Measurements from ENCODE around the gene SFTPD. TPM values are rescaled to one million over a fixed set of nuclear protein-coding genes. Genes with fewer than 3 reads are reported as not detected.
"Not testable (repeated sequence)": the region's sequence is repeated elsewhere in the genome, so short reads cannot be mapped to it uniquely, and the experiment has no call there.

The SFTPD gene
- total RNA-seq, 2 donors from 2014 or later, result not detected

DNA sequence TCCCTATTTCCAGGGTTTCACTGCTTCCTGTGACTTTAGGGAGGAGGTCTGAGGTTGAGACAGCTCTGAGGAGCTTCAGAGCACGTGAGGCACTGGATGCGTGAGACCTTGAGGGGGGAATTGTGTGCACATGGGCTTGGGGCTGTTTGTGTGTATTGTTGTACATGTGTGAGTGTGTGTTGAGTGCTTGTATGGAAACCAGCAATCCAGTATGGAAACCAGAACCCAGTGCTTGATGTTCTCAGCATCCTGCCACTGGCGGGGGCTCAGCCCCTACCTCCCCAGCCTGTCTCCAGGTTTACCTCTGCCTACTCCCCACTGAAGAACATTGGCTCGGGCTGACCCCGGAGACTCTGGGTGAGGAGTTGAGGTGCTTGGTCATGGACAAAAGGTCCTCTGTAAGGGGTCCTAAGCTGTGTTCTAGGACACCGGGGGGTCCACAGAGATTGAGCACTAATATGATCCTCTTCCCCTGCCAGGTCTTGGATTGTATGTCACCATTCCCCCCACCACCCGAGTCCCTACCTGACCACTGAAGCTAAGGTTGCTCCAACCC is 20.8 kb downstream of the SFTPD start:
- Mint-ChIP-seq H3K9me3 (no peaks in the 10 kb centered on the region), H3K27me3 (ENCODE audit: low read depth) (peaks cover 18% of the 10 kb centered on the region), H3K4me1 (ENCODE audit: low read depth) (peaks cover 6% of the 10 kb centered on the region), H3K27ac (no peak overlapping the region), H3K36me3 (ENCODE audit: insufficient read depth in 2 of 2) (no peaks in the 10 kb centered on the region), H3K4me3 (no peak overlapping the region)
- ATAC-seq (replicated peaks in 1 of 2) (no peak), DNase-seq (no peak)

- Mint-ChIP-seq H3K9me3 (no peaks in the 10 kb centered on the region), H3K36me3 (ENCODE audit: insufficient read depth in 2 of 2) (no peaks in the 10 kb centered on the region), H3K27me3 (ENCODE audit: low read depth) (peaks cover 18% of the 10 kb centered on the region), H3K4me3 (no peak overlapping the region), H3K4me1 (ENCODE audit: low read depth) (peaks cover 6% of the 10 kb centered on the region), H3K27ac (no peak overlapping the region)
- ATAC-seq (replicated peaks in 1 of 2) (no peak), DNase-seq (no peak)
Measured at GRCh38 chr10:79927111-79927828, 21.6 kb downstream of the SFTPD start.

DNA sequence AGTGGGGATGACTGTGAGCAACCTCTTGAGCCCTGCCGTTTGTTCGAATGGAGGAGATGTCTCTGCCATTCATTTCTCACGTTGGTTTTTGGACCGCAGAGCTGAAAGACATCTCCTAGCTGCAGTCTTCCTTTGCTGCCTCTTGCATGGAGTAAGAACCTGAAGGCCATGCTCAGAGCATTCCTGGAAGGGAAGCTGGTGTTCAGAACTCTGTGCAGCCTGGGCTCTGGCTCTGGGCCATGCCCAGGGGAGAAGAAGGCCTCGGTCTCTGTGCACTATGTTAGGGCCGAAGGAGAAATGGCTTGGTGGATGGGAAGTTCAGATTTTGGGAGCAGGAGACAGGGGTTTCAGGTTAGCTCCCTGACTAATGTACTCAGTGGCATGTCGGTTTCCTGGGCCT is 22.9 kb downstream of the SFTPD start:
- no peak overlapping the region for H3K4me3 Mint-ChIP-seq
- no peaks in the 10 kb centered on the region for H3K9me3 Mint-ChIP-seq
- peaks cover 16% of the 10 kb centered on the region for H3K4me1 Mint-ChIP-seq (ENCODE audit: low read depth)
- ATAC-seq (replicated peaks in 1 of 2) (no peak), DNase-seq (no peak)
- peaks cover 17% of the 10 kb centered on the region for H3K27me3 Mint-ChIP-seq (ENCODE audit: low read depth)
- H3K27ac Mint-ChIP-seq, result no peak overlapping the region
- H3K36me3 Mint-ChIP-seq (ENCODE audit: insufficient read depth in 2 of 2), result no peaks in the 10 kb centered on the region

DNA sequence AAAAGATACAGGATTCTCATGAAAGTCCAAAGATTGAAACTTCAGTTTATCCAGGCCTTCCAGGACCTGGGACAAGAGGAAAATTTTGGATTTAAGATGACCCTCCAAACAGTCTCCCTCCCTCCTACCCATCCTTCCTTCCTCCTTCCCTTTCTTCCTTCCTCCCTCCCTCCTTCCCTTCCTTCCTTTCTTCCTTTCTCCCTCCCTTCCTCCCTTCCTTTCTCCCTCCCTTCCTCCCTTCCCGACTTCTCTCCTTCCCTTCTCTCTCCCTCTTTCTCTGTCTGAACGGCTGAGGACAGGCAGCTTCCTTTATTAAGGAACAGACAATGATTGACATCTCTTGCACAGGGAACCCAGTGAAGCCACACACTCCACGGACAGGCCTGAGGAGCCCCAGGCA is 23.3 kb downstream of the SFTPD start:
- Mint-ChIP-seq H3K27me3 (ENCODE audit: low read depth) (peaks cover 13% of the 10 kb centered on the region), H3K4me3 (no peak overlapping the region), H3K36me3 (ENCODE audit: insufficient read depth in 2 of 2) (no peaks in the 10 kb centered on the region), H3K9me3 (no peaks in the 10 kb centered on the region), H3K27ac (no peak overlapping the region), H3K4me1 (ENCODE audit: low read depth) (peaks cover 16% of the 10 kb centered on the region)
- ATAC-seq (replicated peaks in 1 of 2) (no peak), DNase-seq (no peak)

- Mint-ChIP-seq H3K4me3 (no peak overlapping the region), H3K36me3 (ENCODE audit: insufficient read depth in 2 of 2) (no peaks in the 10 kb centered on the region), H3K27me3 (ENCODE audit: low read depth) (no peaks in the 10 kb centered on the region), H3K27ac (no peak overlapping the region), H3K9me3 (no peaks in the 10 kb centered on the region), H3K4me1 (ENCODE audit: low read depth) (peaks cover 20% of the 10 kb centered on the region)
- no peak for ATAC-seq (replicated peaks in 1 of 2)
- DNase-seq, result no peak
Measured at GRCh38 chr10:79923669-79924068, 25.2 kb downstream of the SFTPD start.

GRCh38 chr10:79923145-79923544 is 25.8 kb downstream of the SFTPD start:
- Mint-ChIP-seq H3K27ac (no peak overlapping the region), H3K36me3 (ENCODE audit: insufficient read depth in 2 of 2) (no peaks in the 10 kb centered on the region), H3K4me3 (no peak overlapping the region), H3K27me3 (ENCODE audit: low read depth) (no peaks in the 10 kb centered on the region), H3K9me3 (no peaks in the 10 kb centered on the region), H3K4me1 (ENCODE audit: low read depth) (peaks cover 25% of the 10 kb centered on the region)
- DNase-seq, result no peak
- no peak for ATAC-seq (replicated peaks in 1 of 2)

DNA sequence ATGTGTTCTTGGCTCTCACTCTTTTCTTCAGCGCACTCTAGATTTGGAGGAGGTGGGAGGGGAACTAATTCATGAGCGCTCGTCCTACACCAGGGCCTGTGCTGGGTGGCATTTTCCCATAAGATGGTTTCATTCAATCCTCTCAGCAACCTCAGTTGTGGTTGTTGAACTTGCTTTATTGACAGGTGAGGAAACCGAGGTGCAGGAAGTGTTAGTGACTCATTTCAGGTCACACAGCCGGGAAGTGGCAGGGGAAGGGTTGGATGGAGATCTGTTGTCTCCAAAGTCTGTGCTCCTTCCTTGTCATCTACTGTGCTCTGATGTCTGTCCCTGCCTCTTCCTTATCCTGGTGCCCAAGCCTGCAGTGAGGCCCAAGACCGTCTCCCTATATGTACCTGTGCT is 26.9 kb downstream of the SFTPD start:
- H3K36me3 Mint-ChIP-seq (ENCODE audit: insufficient read depth in 2 of 2); H3K27ac Mint-ChIP-seq; H3K9me3 Mint-ChIP-seq; H3K27me3 Mint-ChIP-seq (ENCODE audit: low read depth); DNase-seq: not testable (repeated sequence)
- Mint-ChIP-seq H3K4me1 (ENCODE audit: low read depth) (peaks cover 30% of the 10 kb centered on the region), H3K4me3 (peak overlapping the region in 1 of 2 donors; percentile 9)
- ATAC-seq (replicated peaks in 1 of 2), result peak; percentile 43 to 65

GRCh38 chr10:79915838-79916237 is 33.1 kb downstream of the SFTPD start:
- ATAC-seq (replicated peaks in 1 of 2); H3K9me3 Mint-ChIP-seq; H3K36me3 Mint-ChIP-seq (ENCODE audit: insufficient read depth in 2 of 2); H3K27me3 Mint-ChIP-seq (ENCODE audit: low read depth); DNase-seq: not testable (repeated sequence)
- Mint-ChIP-seq H3K4me3 (peak overlapping the region in 1 of 2 donors; percentile 58), H3K4me1 (ENCODE audit: low read depth) (peaks cover 26% of the 10 kb centered on the region), H3K27ac (peak overlapping the region; percentile 4)

DNA sequence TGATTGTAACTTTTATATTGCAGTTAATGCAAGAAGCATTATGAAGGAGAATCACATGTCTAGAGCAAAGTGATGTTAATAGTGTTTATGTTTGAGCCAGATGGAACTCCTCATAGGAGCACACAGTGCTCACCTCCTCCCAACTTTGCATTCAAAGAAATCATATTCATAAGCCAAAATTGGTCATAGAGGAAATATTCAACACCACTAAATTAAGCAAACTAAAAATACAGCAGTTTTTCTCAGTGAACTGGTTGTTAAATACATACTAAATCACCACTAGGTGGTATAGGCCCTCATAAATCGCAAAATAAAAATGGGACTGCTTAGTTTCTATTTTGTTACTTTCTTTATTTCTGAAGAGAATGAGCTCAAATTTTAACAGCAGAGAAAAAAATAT is 34.4 kb downstream of the SFTPD start:
- not testable (repeated sequence) for H3K27ac Mint-ChIP-seq; H3K36me3 Mint-ChIP-seq (ENCODE audit: insufficient read depth in 2 of 2); DNase-seq; ATAC-seq (replicated peaks in 1 of 2); H3K9me3 Mint-ChIP-seq; H3K4me3 Mint-ChIP-seq
- Mint-ChIP-seq H3K27me3 (ENCODE audit: low read depth) (peaks cover 13% of the 10 kb centered on the region), H3K4me1 (ENCODE audit: low read depth) (peaks cover 24% of the 10 kb centered on the region)

DNA sequence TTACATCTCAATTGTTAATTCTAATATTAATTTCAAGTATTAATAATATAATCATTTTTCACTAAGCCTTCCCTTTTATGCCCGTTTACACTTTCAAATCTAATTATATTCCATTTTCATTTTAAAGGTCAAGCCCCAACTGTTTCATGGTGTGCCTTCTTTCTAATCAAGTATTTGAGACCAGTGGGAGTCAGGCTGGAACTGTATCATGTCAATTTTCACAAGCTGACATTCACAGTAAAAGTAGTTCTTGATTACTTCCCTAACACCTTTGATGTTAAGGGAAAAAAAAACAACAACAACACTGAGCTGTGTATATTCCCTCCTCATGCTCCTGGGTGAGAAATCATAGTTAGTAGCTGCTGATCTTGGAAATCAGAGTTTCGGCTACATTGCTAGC is 38.1 kb downstream of the SFTPD start:
- Mint-ChIP-seq H3K27me3 (ENCODE audit: low read depth) (peaks cover 20% of the 10 kb centered on the region), H3K27ac (no peak overlapping the region), H3K9me3 (no peaks in the 10 kb centered on the region), H3K36me3 (ENCODE audit: insufficient read depth in 2 of 2) (no peaks in the 10 kb centered on the region), H3K4me1 (ENCODE audit: low read depth) (peaks cover 6% of the 10 kb centered on the region), H3K4me3 (no peak overlapping the region)
- DNase-seq (no peak), ATAC-seq (replicated peaks in 1 of 2) (no peak)

- Mint-ChIP-seq H3K36me3 (ENCODE audit: insufficient read depth in 2 of 2) (no peaks in the 10 kb centered on the region), H3K4me1 (ENCODE audit: low read depth) (peaks cover 5% of the 10 kb centered on the region)
- no peak for DNase-seq
Measured at GRCh38 chr10:79910344-79910743, 38.6 kb downstream of the SFTPD start.

GRCh38 chr10:79905322-79906314 is 43.3 kb downstream of the SFTPD start:
- Mint-ChIP-seq H3K27me3 (ENCODE audit: low read depth) (peaks cover 48% of the 10 kb centered on the region), H3K4me1 (ENCODE audit: low read depth) (peaks cover 16% of the 10 kb centered on the region), H3K27ac (no peak overlapping the region), H3K36me3 (ENCODE audit: insufficient read depth in 2 of 2) (peaks cover 0 to 2% of the 10 kb centered on the region in 2 donors), H3K9me3 (no peaks in the 10 kb centered on the region), H3K4me3 (peak overlapping the region; percentile 98)
- DNase-seq (peak in 1 of 2 donors; percentile 27), ATAC-seq (replicated peaks in 1 of 2) (peak; percentile 77 to 79)

More at GRCh38 chr10:79910344-79910743, 38.6 kb downstream of the SFTPD start:
- ATAC-seq (replicated peaks in 1 of 2), result no peak
- no peak overlapping the region for H3K27ac Mint-ChIP-seq
- H3K27me3 Mint-ChIP-seq (ENCODE audit: low read depth), result peaks cover 24% of the 10 kb centered on the region
- no peak overlapping the region for H3K4me3 Mint-ChIP-seq
- H3K9me3 Mint-ChIP-seq, result no peaks in the 10 kb centered on the region

All from activated T-cell treated with anti-CD3 and anti-CD28 coated beads, Interleukin-2, amount 50 U/mL, for 72 hours (primary cell).